Endothelial cell of umbilical vein (primary cell): ENCODE results near the gene CPXM2. TPM values are rescaled to one million over a fixed set of nuclear protein-coding genes. Genes with fewer than 3 reads are reported as not detected.

Experiments
- BruUV-seq: library from RNA; stranded (reverse); fragments of 400-500 nt; replicated peaks from 2 replicates; lab custom pipeline; 2021; lab: Mats Ljungman, UMichigan
- CTCF ChIA-PET: fragments of 300-600, 350-600 bp; sonication (Branson Sonifier 250); formaldehyde crosslinking; loops from one replicate; lab custom pipeline; 2021; ENCODE audit warnings: antibody characterized with exemption, inconsistent platforms; lab: Charles Lee
- POLR2A ChIA-PET: fragments of 300-600, 350-600 bp; sonication (Branson Sonifier 250); formaldehyde crosslinking; loops from one replicate; lab custom pipeline; 2021; ENCODE audit warnings: antibody characterized with exemption, inconsistent platforms; lab: Charles Lee
- DNase-seq: peaks from one replicate; pipeline ENCODE4 v3.0.0-alpha.2; 2011; ENCODE audit warnings: low read depth, low spot score
- FAIRE-seq: peaks from 2 replicates; lab custom pipeline; 2011; peaks lifted over from hg19 to GRCh38; lab: Jason Lieb, UNC
- H2AFZ ChIP-seq: 2 replicates; pipeline ENCODE4 v1.6.0; 2012; ENCODE audit warnings: low read depth, low read length, control low read depth, inconsistent platforms
- H3K27ac ChIP-seq: 2 replicates; pipeline ENCODE4 v1.5.1; 2011; ENCODE audit warnings: low read depth, mild to moderate bottlenecking, control low read depth, low read length, moderate library complexity; ENCODE audit not compliant: insufficient read depth
- H3K27me3 ChIP-seq, 2 experiments: 2 replicates each; pipeline versions ENCODE4 v1.6.0 to v1.6.1; 2011; ENCODE audit warnings: low read length in 2 of 2, mixed read lengths in 1 of 2; ENCODE audit not compliant: control insufficient read depth in 2 of 2, insufficient read depth in 2 of 2
- H3K36me3 ChIP-seq, 2 experiments: 2 replicates in 1 of 2; 3 replicates in 1 of 2; pipeline ENCODE4 v1.5.1; 2011; ENCODE audit warnings: low read length in 2 of 2, mild to moderate bottlenecking in 1 of 2, moderate library complexity in 1 of 2; ENCODE audit not compliant: control insufficient read depth in 2 of 2, insufficient read depth in 2 of 2; ENCODE audit errors: extremely low read depth in 1 of 2
- H3K4me1 ChIP-seq: 3 replicates; pipeline ENCODE4 v1.5.1; 2011; ENCODE audit warnings: mild to moderate bottlenecking, low read length; ENCODE audit not compliant: control insufficient read depth, insufficient read depth; ENCODE audit errors: extremely low read depth
- H3K4me2 ChIP-seq: 2 replicates; pipeline ENCODE4 v1.6.1; 2011; ENCODE audit warnings: low read length, control low read depth, mixed read lengths; ENCODE audit not compliant: insufficient read depth
- H3K4me3 ChIP-seq, 3 experiments: fragments of 200-600 bp in 1 of 3; sonication (generic), shearing (Covaris generic) in 1 of 3; replicated peaks in 1 of 3; 2 replicates each; pipeline ENCODE4 v1.5.1; 2011 to 2016; ENCODE audit warnings: control low read depth in 3 of 3, low read length in 3 of 3, mild to moderate bottlenecking in 2 of 3, inconsistent platforms in 1 of 3, low read depth in 1 of 3, moderate library complexity in 1 of 3; ENCODE audit not compliant: insufficient read depth in 1 of 3
- H3K79me2 ChIP-seq: 2 replicates; pipeline ENCODE4 v1.6.0; 2012; ENCODE audit warnings: low read length, inconsistent platforms; ENCODE audit not compliant: control insufficient read depth, insufficient read depth
- H3K9ac ChIP-seq: replicated peaks from 2 replicates; pipeline ENCODE3; 2011; ENCODE audit warnings: low read length, control low read depth; ENCODE audit not compliant: insufficient read depth; ENCODE audit errors: extremely low read depth
- H3K9me1 ChIP-seq: replicated peaks from 3 replicates; pipeline ENCODE4 v1.6.0; 2011; ENCODE audit warnings: mild to moderate bottlenecking, low read length; ENCODE audit not compliant: control insufficient read depth, insufficient read depth; ENCODE audit errors: extremely low read depth
- H3K9me3 ChIP-seq: replicated peaks from 2 replicates; pipeline ENCODE4 v1.5.1; 2012; ENCODE audit warnings: low read length, inconsistent platforms; ENCODE audit not compliant: control insufficient read depth, insufficient read depth
- H4K20me1 ChIP-seq: replicated peaks from 2 replicates; pipeline ENCODE3; 2011; ENCODE audit warnings: mild to moderate bottlenecking, low read length; ENCODE audit not compliant: control insufficient read depth, insufficient read depth; ENCODE audit errors: extremely low read depth
- CTCF ChIP-seq, 2 donors: IDR thresholded peaks; 1 replicate in 1 of 2; 2 replicates in 1 of 2; pipeline ENCODE4 v1.5.1; 2011; ENCODE audit warnings: low read length in 2 of 2, mild to moderate bottlenecking in 2 of 2, moderate library complexity in 2 of 2, control low read depth in 1 of 2, inconsistent platforms in 1 of 2, low read depth in 1 of 2; ENCODE audit not compliant: insufficient read depth in 1 of 2; ENCODE audit errors: extremely low read depth in 1 of 2
- EZH2 ChIP-seq: IDR thresholded peaks from 2 replicates; pipeline ENCODE4 v1.6.1; 2012; ENCODE audit warnings: borderline replicate concordance, low read depth, mild to moderate bottlenecking, moderate library complexity, low read length, inconsistent platforms; ENCODE audit not compliant: severe bottlenecking
- FOS ChIP-seq: IDR thresholded peaks from 2 replicates; pipeline ENCODE4 v1.6.1; 2011; ENCODE audit warnings: mild to moderate bottlenecking, low read length, moderate library complexity, borderline replicate concordance; ENCODE audit not compliant: insufficient read depth
- GATA2 ChIP-seq: IDR thresholded peaks from 2 replicates; pipeline ENCODE4 v1.7.0; 2011; ENCODE audit warnings: low read depth, mild to moderate bottlenecking, moderate library complexity, mixed read lengths, low read length; ENCODE audit not compliant: insufficient read length, insufficient read depth
- JUN ChIP-seq: IDR thresholded peaks from 2 replicates; pipeline ENCODE4 v1.6.1; 2011; ENCODE audit warnings: borderline replicate concordance, low read depth; ENCODE audit not compliant: insufficient read length, insufficient read depth
- MAX ChIP-seq: IDR thresholded peaks from 2 replicates; pipeline ENCODE4 v1.6.1; 2011; ENCODE audit not compliant: insufficient read depth, insufficient read length
- MYC ChIP-seq: IDR thresholded peaks from one replicate; pipeline ENCODE4 v1.6.1; 2011; ENCODE audit warnings: mild to moderate bottlenecking, low read depth, low read length
- POLR2A ChIP-seq: IDR thresholded peaks from 2 replicates; pipeline ENCODE4 v1.6.1; 2012; ENCODE audit warnings: low read depth, mild to moderate bottlenecking, control low read depth, low read length
- POLR2AphosphoS5 ChIP-seq: IDR thresholded peaks from 2 replicates; pipeline ENCODE4 v1.6.1; 2012; ENCODE audit warnings: low read depth, mild to moderate bottlenecking, control low read depth, low read length, moderate library complexity; ENCODE audit not compliant: insufficient read depth
- dilution Hi-C: fragments of 300-500 bp; cut with MboI; formaldehyde crosslinking; loops from one replicate; pipeline ENCODE4 v1.15.0; 2019; ENCODE audit warnings: low sequenced_read_pairs; ENCODE audit not compliant: extremely low pct_ligation_motif_present
- intact Hi-C: fragments of 100-400 bp; cut with micrococcal nuclease; formaldehyde crosslinking; loops from one replicate; pipeline ENCODE4 v1.10.0; 2022
- polyA plus RNA-seq, 4 experiments: library from polyadenylated mRNA; depleted of rRNA in 3 of 4; stranded (reverse) in 3 of 4; unstranded in 1 of 4; fragments of >200 nt; gene quantifications; 2 replicates each; pipeline versions ENCODE4 v1.2.1 to v1.2.3, GENCODE V29; 2011 to 2012; ENCODE audit warnings: missing spikeins in 1 of 4
- total RNA-seq: library from RNA; stranded (reverse); gene quantifications from 2 replicates; pipeline ENCODE4 v1.2.3, GENCODE V29; 2021

CPXM2 gene
- total and polyA plus RNA-seq, 2 donors (not counting 3 experiments of a cell fraction or from before 2014, with no cell fraction given), result 1.8 to 2.7 TPM

GRCh38 chr10:123759041-123759440 lies 132.6 kb downstream of the CPXM2 start:
- Histone ChIP-seq H3K27me3 (no peaks in the 10 kb centered on the region), H3K9me1 (no peaks in the 10 kb centered on the region), H3K9me3 (no peaks in the 10 kb centered on the region), H3K9ac (no peak overlapping the region), H3K4me1 (no peaks in the 10 kb centered on the region), H3K27ac (no peak overlapping the region), H3K4me3 (no peak overlapping the region), H3K36me3 (no peaks in the 10 kb centered on the region), H2AFZ (no peak overlapping the region), H3K4me2 (no peak overlapping the region), H3K79me2 (no peaks in the 10 kb centered on the region), H4K20me1 (no peaks in the 10 kb centered on the region)
- DNase-seq (no peak), FAIRE-seq (no peak)
- no TSS peak for BruUV-seq
- POLR2A ChIA-PET, result no interaction called here
- no peak for TF ChIP-seq GATA2
- no peak for TF ChIP-seq CTCF (IDR thresholded peaks at IDR 0.05; ENCODE audit: extremely low read depth in 1 of 2, insufficient read depth in 1 of 2, low read depth in 1 of 2, low read length in 2 of 2)
- no peak for TF ChIP-seq POLR2A
- no peak for TF ChIP-seq EZH2
- no peak for TF ChIP-seq JUN
- no peak for TF ChIP-seq FOS
- intact Hi-C loops (loop anchor here (10.0 kb wide), 1 partner anchor 206 kb away; no protein-coding TSS in a partner anchor), dilution Hi-C loops (no loop called here)
- CTCF ChIA-PET, result no interaction called here

GRCh38 chr10:123757853-123758252 lies 133.8 kb downstream of the CPXM2 start:
- H3K4me2 ChIP-seq, result no peak overlapping the region
- H3K27ac ChIP-seq, result no peak overlapping the region
- no peaks in the 10 kb centered on the region for H4K20me1 ChIP-seq
- H2AFZ ChIP-seq, result no peak overlapping the region
- H3K79me2 ChIP-seq, result no peaks in the 10 kb centered on the region
- H3K9ac ChIP-seq, result no peak overlapping the region
- H3K27me3 ChIP-seq, result no peaks in the 10 kb centered on the region
- H3K36me3 ChIP-seq, result no peaks in the 10 kb centered on the region
- ChIA-PET CTCF (no interaction called here), POLR2A (no interaction called here)
- no peaks in the 10 kb centered on the region for H3K9me3 ChIP-seq
- no peaks in the 10 kb centered on the region for H3K4me1 ChIP-seq
- no TSS peak for BruUV-seq
- no peaks in the 10 kb centered on the region for H3K9me1 ChIP-seq
- dilution Hi-C loops (no loop called here), intact Hi-C loops (loop anchor here (10.0 kb wide), 1 partner anchor 207 kb away; no protein-coding TSS in a partner anchor)
- no peak for FAIRE-seq
- no peak for DNase-seq
- TF ChIP-seq EZH2 (no peak), FOS (no peak), MYC (no peak), JUN (no peak), GATA2 (no peak), CTCF (IDR thresholded peaks at IDR 0.05; ENCODE audit: extremely low read depth in 1 of 2, insufficient read depth in 1 of 2, low read depth in 1 of 2, low read length in 2 of 2) (no peak), POLR2AphosphoS5 (no peak), POLR2A (no peak), MAX (no peak)
- H3K4me3 ChIP-seq, result no peak overlapping the region
